OCI-LY7 (cell line): ENCODE measurements around the gene DFFA. TPM values are rescaled to one million over a fixed set of nuclear protein-coding genes. Genes with fewer than 3 reads are reported as not detected.

ENCODE experiments used
- BruUV-seq: library from RNA; stranded (reverse); fragments of 400-500 nt; replicated peaks from 2 replicates; lab custom pipeline; 2021; lab: Mats Ljungman, UMichigan
- CTCF ChIA-PET: fragments of 300-600 bp; sonication (Branson Sonifier 250); formaldehyde crosslinking; loops from one replicate; lab custom pipeline; 2022; ENCODE audit warnings: antibody characterized with exemption; ENCODE audit not compliant: unreplicated experiment; lab: Charles Lee
- POLR2A ChIA-PET: fragments of 300-600 bp; sonication (Branson Sonifier 250); formaldehyde crosslinking; loops from one replicate; lab custom pipeline; 2022; ENCODE audit warnings: antibody characterized with exemption; lab: Charles Lee
- DNase-seq: peaks from one replicate; pipeline ENCODE4 v3.0.0-alpha.2; 2015; ENCODE audit warnings: low spot score
- H2AFZ ChIP-seq: fragments of 200-600 bp; sonication (generic), shearing (Covaris generic); 2 replicates; pipeline ENCODE4 v1.6.1; 2014; ENCODE audit warnings: mild to moderate bottlenecking, antibody characterized with exemption, low read length, moderate library complexity
- H3K27ac ChIP-seq: fragments of 200-600 bp; sonication (generic); 2 replicates; pipeline ENCODE4 v1.5.1; 2014; ENCODE audit warnings: mixed run types, low read depth, mild to moderate bottlenecking, moderate library complexity, low read length, inconsistent platforms; ENCODE audit not compliant: poor library complexity, severe bottlenecking
- H3K36me3 ChIP-seq: fragments of 200-600 bp; sonication (generic); 2 replicates; pipeline ENCODE4 v1.6.1; 2014; ENCODE audit warnings: mild to moderate bottlenecking, antibody characterized with exemption, low read length, moderate library complexity, mixed read lengths; ENCODE audit not compliant: insufficient read depth
- H3K4me1 ChIP-seq: fragments of 200-600 bp; sonication (generic); 2 replicates; pipeline ENCODE4 v1.5.1; 2014; ENCODE audit warnings: mild to moderate bottlenecking, low read length; ENCODE audit not compliant: insufficient read depth, poor library complexity, severe bottlenecking
- H3K4me2 ChIP-seq: fragments of 200-600 bp; sonication (generic); 2 replicates; pipeline ENCODE4 v1.6.1; 2014; ENCODE audit warnings: mild to moderate bottlenecking, low read length
- H3K4me3 ChIP-seq: fragments of 200-600 bp; sonication (generic); 2 replicates; pipeline ENCODE4 v1.5.1; 2014; ENCODE audit warnings: mild to moderate bottlenecking, low read depth, low read length; ENCODE audit not compliant: poor library complexity, severe bottlenecking
- H3K79me2 ChIP-seq: fragments of 200-600 bp; sonication (generic); 2 replicates; pipeline ENCODE4 v1.6.1; 2016; ENCODE audit warnings: low read depth, mild to moderate bottlenecking, low read length, moderate library complexity, mixed read lengths; ENCODE audit not compliant: insufficient read depth
- H3K9me2 ChIP-seq: fragments of 200-600 bp; sonication (generic); 2 replicates; pipeline ENCODE4 v1.6.1; 2016; ENCODE audit warnings: mild to moderate bottlenecking, low read length, mixed read lengths; ENCODE audit not compliant: insufficient read depth
- H3K9me3 ChIP-seq: fragments of 200-600 bp; sonication (generic); 2 replicates; pipeline ENCODE4 v1.6.1; 2014; ENCODE audit warnings: mild to moderate bottlenecking, mixed run types, low read length, mixed read lengths
- H4K20me1 ChIP-seq: fragments of 200-600 bp; sonication (generic); 2 replicates; pipeline ENCODE4 v1.6.1; 2014; ENCODE audit warnings: mild to moderate bottlenecking, antibody characterized with exemption, low read length, moderate library complexity, mixed read lengths; ENCODE audit not compliant: insufficient read depth
- EZH2phosphoT487 ChIP-seq: fragments of 200-600 bp; sonication (generic); IDR thresholded peaks from 2 replicates; pipeline ENCODE4 v1.6.1; 2018; ENCODE audit warnings: low read depth, borderline replicate concordance, mild to moderate bottlenecking, mixed run types, antibody characterized with exemption, low read length, moderate library complexity, mixed read lengths
- intact Hi-C: fragments of 100-400 bp; cut with micrococcal nuclease; formaldehyde crosslinking; loops from one replicate; pipeline ENCODE4 v1.10.0; 2022; ENCODE audit not compliant: unreplicated experiment
- total RNA-seq, 2 experiments: library from RNA; depleted of rRNA in 1 of 2; stranded (reverse); fragments of >200 nt in 1 of 2; shearing (Covaris generic) in 1 of 2; gene quantifications; 2 replicates each; pipeline ENCODE4 v1.2.3, GENCODE V29; 2014 to 2022
- TF ChIP-seq, protein P1 (sequence below): fragments of 200-600 bp; sonication (generic); conservative IDR thresholded peaks from 2 replicates; pipeline ENCODE4 v1.5.1; 2014; ENCODE audit warnings: mild to moderate bottlenecking, antibody characterized with exemption, low read length, moderate library complexity, mixed read lengths

DFFA gene
- total RNA-seq, 2 experiments from 2014 or later, result 64.6 to 79.0 TPM

DNA sequence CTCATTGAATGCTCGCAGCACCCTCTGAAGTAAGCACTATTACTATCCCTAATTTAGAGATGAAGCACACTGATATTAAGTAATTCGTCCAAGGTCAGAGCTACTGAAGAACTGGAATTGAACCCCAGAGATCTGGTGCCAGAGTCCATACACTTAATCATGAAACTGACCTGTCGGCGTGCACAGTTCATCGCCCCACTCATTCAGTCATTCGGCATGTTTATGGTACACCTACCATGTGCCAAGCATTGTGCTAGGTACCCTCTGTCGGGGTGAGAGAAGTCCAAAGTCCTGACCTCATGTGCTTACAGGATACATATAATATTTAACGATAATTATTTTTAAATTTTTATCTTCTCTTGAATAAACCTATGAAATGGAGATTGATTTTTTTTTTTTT lies 47.7 kb downstream of the DFFA start:
- BruUV-seq, result no TSS peak
- Histone ChIP-seq H3K36me3 (peaks cover 16% of the 10 kb centered on the region), H3K4me1 (peaks cover 2% of the 10 kb centered on the region), H3K27ac (no peak overlapping the region), H2AFZ (no peak overlapping the region), H3K9me2 (no peaks in the 10 kb centered on the region), H4K20me1 (no peaks in the 10 kb centered on the region), H3K4me3 (no peak overlapping the region), H3K9me3 (no peaks in the 10 kb centered on the region), H3K79me2 (no peaks in the 10 kb centered on the region), H3K4me2 (no peak overlapping the region)
- intact Hi-C loops, result no loop called here
- DNase-seq, result no peak
- ChIA-PET CTCF (no interaction called here), POLR2A (no interaction called here)
- TF ChIP-seq, protein P1, sequence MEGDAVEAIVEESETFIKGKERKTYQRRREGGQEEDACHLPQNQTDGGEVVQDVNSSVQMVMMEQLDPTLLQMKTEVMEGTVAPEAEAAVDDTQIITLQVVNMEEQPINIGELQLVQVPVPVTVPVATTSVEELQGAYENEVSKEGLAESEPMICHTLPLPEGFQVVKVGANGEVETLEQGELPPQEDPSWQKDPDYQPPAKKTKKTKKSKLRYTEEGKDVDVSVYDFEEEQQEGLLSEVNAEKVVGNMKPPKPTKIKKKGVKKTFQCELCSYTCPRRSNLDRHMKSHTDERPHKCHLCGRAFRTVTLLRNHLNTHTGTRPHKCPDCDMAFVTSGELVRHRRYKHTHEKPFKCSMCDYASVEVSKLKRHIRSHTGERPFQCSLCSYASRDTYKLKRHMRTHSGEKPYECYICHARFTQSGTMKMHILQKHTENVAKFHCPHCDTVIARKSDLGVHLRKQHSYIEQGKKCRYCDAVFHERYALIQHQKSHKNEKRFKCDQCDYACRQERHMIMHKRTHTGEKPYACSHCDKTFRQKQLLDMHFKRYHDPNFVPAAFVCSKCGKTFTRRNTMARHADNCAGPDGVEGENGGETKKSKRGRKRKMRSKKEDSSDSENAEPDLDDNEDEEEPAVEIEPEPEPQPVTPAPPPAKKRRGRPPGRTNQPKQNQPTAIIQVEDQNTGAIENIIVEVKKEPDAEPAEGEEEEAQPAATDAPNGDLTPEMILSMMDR, result no peak
- TF ChIP-seq EZH2phosphoT487, result no peak

DNA sequence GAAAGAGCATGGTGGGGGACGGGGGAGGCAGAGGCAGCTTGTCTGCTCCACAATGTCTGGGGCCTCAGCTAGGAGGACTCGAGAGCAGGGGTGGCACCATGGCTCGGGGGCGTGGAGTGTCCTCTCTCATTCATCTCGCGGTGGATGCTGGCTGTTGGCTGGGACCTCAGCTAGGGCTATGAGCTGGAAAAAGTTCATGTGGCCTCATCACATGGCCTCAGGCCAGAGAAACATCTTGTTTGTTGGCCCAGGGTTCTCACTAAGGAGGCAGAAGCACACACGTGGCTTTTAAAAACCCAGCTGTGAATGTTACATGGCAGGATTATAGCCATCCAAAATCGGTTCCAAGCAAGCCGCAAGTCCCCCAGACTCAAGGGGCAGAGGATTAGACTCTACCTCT lies 48.3 kb downstream of the DFFA start:
- no peaks in the 10 kb centered on the region for H3K79me2 ChIP-seq
- no peaks in the 10 kb centered on the region for H3K9me2 ChIP-seq
- H3K4me2 ChIP-seq, result no peak overlapping the region
- no peak overlapping the region for H2AFZ ChIP-seq
- intact Hi-C loops, result no loop called here
- POLR2A ChIA-PET, result no interaction called here
- TF ChIP-seq, protein P1, result no peak
- no peak for TF ChIP-seq EZH2phosphoT487
- H3K27ac ChIP-seq, result no peak overlapping the region
- H3K4me3 ChIP-seq, result no peak overlapping the region
- H3K4me1 ChIP-seq, result no peaks in the 10 kb centered on the region
- H3K9me3 ChIP-seq, result no peaks in the 10 kb centered on the region
- H3K36me3 ChIP-seq, result peaks cover 22% of the 10 kb centered on the region
- CTCF ChIA-PET, result no interaction called here
- DNase-seq, result no peak
- no peaks in the 10 kb centered on the region for H4K20me1 ChIP-seq
- no TSS peak for BruUV-seq

DNA sequence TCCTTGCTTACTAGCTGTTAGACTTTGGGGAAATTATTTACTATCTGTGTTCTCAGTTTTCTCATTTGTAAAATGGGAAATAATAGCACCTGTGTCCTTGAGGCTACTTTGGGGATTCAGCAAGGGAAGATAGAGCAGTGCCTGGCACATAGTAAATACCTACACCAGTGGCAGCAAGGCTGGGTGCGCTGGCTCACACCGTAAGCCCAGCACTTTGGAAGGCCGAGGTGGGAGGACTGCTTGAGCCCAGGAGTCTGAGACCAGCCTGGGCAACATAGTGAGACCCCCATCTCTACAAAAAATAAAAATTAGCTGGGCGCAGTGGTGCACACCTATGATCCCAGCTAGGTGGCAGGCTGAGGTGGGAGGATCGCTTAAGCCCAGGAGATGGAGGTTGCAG lies 50.7 kb downstream of the DFFA start:
- Histone ChIP-seq H3K79me2 (no peaks in the 10 kb centered on the region), H3K4me3 (no peak overlapping the region), H3K27ac (no peak overlapping the region), H4K20me1 (no peaks in the 10 kb centered on the region), H3K9me2 (no peaks in the 10 kb centered on the region), H3K4me2 (no peak overlapping the region), H3K4me1 (no peaks in the 10 kb centered on the region), H3K36me3 (peaks cover 45% of the 10 kb centered on the region), H3K9me3 (no peaks in the 10 kb centered on the region), H2AFZ (no peak overlapping the region)
- ChIA-PET CTCF (no interaction called here), POLR2A (no interaction called here)
- no peak for TF ChIP-seq EZH2phosphoT487
- TF ChIP-seq, protein P1, result no peak
- BruUV-seq, result no TSS peak
- no peak for DNase-seq
- intact Hi-C loops, result no loop called here
